Measurements from ENCODE around the gene RFC5.

DNA sequence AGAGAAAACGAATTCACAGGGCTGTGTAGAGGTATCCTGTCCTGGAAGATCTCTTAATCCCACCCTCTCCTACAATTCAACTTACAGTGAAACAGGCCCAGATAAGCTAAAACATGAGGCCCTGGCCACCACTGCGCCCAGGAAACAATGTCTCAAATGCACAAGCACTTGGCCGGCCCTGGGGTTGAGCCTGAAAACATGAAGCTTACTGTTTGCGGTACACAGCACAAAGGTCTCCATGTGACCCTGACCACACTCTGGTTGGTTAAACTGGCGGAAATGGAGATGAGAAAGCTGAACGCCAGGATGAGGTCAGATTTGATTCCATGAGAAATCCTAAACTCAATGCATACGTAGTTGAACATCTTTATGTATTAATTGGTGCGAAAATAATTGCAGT, 28.1 kb downstream of the RFC5 start:
- TF ChIP-seq, protein P1, sequence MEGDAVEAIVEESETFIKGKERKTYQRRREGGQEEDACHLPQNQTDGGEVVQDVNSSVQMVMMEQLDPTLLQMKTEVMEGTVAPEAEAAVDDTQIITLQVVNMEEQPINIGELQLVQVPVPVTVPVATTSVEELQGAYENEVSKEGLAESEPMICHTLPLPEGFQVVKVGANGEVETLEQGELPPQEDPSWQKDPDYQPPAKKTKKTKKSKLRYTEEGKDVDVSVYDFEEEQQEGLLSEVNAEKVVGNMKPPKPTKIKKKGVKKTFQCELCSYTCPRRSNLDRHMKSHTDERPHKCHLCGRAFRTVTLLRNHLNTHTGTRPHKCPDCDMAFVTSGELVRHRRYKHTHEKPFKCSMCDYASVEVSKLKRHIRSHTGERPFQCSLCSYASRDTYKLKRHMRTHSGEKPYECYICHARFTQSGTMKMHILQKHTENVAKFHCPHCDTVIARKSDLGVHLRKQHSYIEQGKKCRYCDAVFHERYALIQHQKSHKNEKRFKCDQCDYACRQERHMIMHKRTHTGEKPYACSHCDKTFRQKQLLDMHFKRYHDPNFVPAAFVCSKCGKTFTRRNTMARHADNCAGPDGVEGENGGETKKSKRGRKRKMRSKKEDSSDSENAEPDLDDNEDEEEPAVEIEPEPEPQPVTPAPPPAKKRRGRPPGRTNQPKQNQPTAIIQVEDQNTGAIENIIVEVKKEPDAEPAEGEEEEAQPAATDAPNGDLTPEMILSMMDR (IDR thresholded peaks at IDR 0.05) = no peak
- no peak for TF ChIP-seq POLR2A (IDR thresholded peaks at IDR 0.05)
- TF ChIP-seq EP300 (IDR thresholded peaks at IDR 0.05) = no peak

All from tibial nerve (tissue), 4 donors.